Liver (tissue), 9 donors: ENCODE results near the gene DFFB. TPM values are rescaled to one million over a fixed set of nuclear protein-coding genes. Genes with fewer than 3 reads are reported as not detected.

Source experiments
- DNase-seq: peaks from one replicate; pipeline ENCODE4 v3.0.0-alpha.2; 2017; ENCODE audit warnings: low spot score
- H3K27ac ChIP-seq, 2 donors: one replicate each; pipeline ENCODE4 v1.7.0; 2013; ENCODE audit warnings: inconsistent platforms in 2 of 2, low read length in 2 of 2, control low read depth in 1 of 2, low read depth in 1 of 2, mild to moderate bottlenecking in 1 of 2
- H3K27me3 ChIP-seq, 4 donors: one replicate each; pipeline versions ENCODE4 v1.6.1 to v1.7.0; 2013; ENCODE audit warnings: low read length in 3 of 4, inconsistent platforms in 1 of 4, mild to moderate bottlenecking in 1 of 4, moderate library complexity in 1 of 4; ENCODE audit not compliant: control insufficient read depth in 4 of 4, insufficient read depth in 4 of 4
- H3K36me3 ChIP-seq, 4 donors: one replicate each; pipeline versions ENCODE4 v1.6.1 to v1.7.0; 2013; ENCODE audit warnings: low read length in 3 of 4, mild to moderate bottlenecking in 3 of 4, low read depth in 1 of 4, moderate library complexity in 1 of 4; ENCODE audit not compliant: control insufficient read depth in 4 of 4, insufficient read depth in 3 of 4
- H3K4me1 ChIP-seq, 4 donors: one replicate each; pipeline versions ENCODE4 v1.6.1 to v1.7.0; 2013; ENCODE audit warnings: low read length in 3 of 4, mild to moderate bottlenecking in 3 of 4, moderate library complexity in 1 of 4; ENCODE audit not compliant: control insufficient read depth in 4 of 4, insufficient read depth in 4 of 4
- H3K4me3 ChIP-seq, 3 donors: one replicate each; pipeline versions ENCODE4 v1.6.1 to v1.7.0; 2013; ENCODE audit warnings: low read length in 3 of 3, control low read depth in 1 of 3, low read depth in 1 of 3, mild to moderate bottlenecking in 1 of 3
- H3K9ac ChIP-seq, 2 donors: one replicate each; pipeline ENCODE4 v1.7.0; 2013; ENCODE audit warnings: low read length in 2 of 2, mild to moderate bottlenecking in 2 of 2, moderate library complexity in 2 of 2, control low read depth in 1 of 2, low read depth in 1 of 2
- H3K9me3 ChIP-seq, 4 donors: one replicate each; pipeline versions ENCODE4 v1.6.1 to v1.7.0; 2013; ENCODE audit warnings: low read length in 3 of 4; ENCODE audit not compliant: control insufficient read depth in 4 of 4
- ATF3 ChIP-seq: IDR thresholded peaks from 2 replicates; pipeline ENCODE4 v1.6.1; 2016; ENCODE audit warnings: antibody characterized with exemption
- CTCF ChIP-seq: fragments of 150-350 bp; IDR thresholded peaks from 2 replicates; pipeline ENCODE4 v1.5.1; 2017; ENCODE audit warnings: improper control_type of control experiment, low read depth, low read length; ENCODE audit not compliant: missing input control
- EGR1 ChIP-seq, 2 donors: IDR thresholded peaks; 2 replicates each; pipeline ENCODE4 v1.6.1; 2016 to 2018; ENCODE audit warnings: antibody characterized with exemption in 2 of 2, low read depth in 2 of 2
- FOXA1 ChIP-seq: IDR thresholded peaks from 2 replicates; pipeline ENCODE4 v1.6.1; 2016; ENCODE audit warnings: antibody characterized with exemption
- FOXA2 ChIP-seq: IDR thresholded peaks from 2 replicates; pipeline ENCODE4 v1.6.1; 2016; ENCODE audit warnings: antibody characterized with exemption
- GABPA ChIP-seq, 2 donors: IDR thresholded peaks in 1 of 2; conservative IDR thresholded peaks in 1 of 2; 2 replicates each; pipeline ENCODE4 v1.6.1; 2016; ENCODE audit warnings: antibody characterized with exemption in 2 of 2, mild to moderate bottlenecking in 1 of 2, moderate library complexity in 1 of 2
- HNF4A ChIP-seq, 2 donors: conservative IDR thresholded peaks; 2 replicates each; pipeline ENCODE4 v1.6.1; 2016; ENCODE audit warnings: antibody characterized with exemption in 2 of 2, mild to moderate bottlenecking in 2 of 2
- HNF4G ChIP-seq: IDR thresholded peaks from 2 replicates; pipeline ENCODE4 v1.6.1; 2016; ENCODE audit warnings: antibody characterized with exemption
- JUND ChIP-seq, 2 donors: IDR thresholded peaks; 2 replicates each; pipeline ENCODE4 v1.6.1; 2016; ENCODE audit warnings: antibody characterized with exemption in 2 of 2
- MAX ChIP-seq: IDR thresholded peaks from 2 replicates; pipeline ENCODE4 v1.6.1; 2016; ENCODE audit warnings: antibody characterized with exemption
- NR2F2 ChIP-seq: IDR thresholded peaks from 2 replicates; pipeline ENCODE4 v1.6.1; 2016; ENCODE audit warnings: antibody characterized with exemption
- RAD21 ChIP-seq, 2 donors: IDR thresholded peaks; 2 replicates each; pipeline ENCODE4 v1.6.1; 2016; ENCODE audit warnings: antibody characterized with exemption in 2 of 2, mild to moderate bottlenecking in 2 of 2
- REST ChIP-seq: IDR thresholded peaks from 2 replicates; pipeline ENCODE4 v1.6.1; 2016; ENCODE audit warnings: antibody characterized with exemption, mild to moderate bottlenecking
- RXRA ChIP-seq, 2 donors: IDR thresholded peaks; 2 replicates each; pipeline ENCODE4 v1.6.1; 2017 to 2018; ENCODE audit warnings: antibody characterized with exemption in 2 of 2, mild to moderate bottlenecking in 1 of 2
- SP1 ChIP-seq: IDR thresholded peaks from 2 replicates; pipeline ENCODE4 v1.6.1; 2018; ENCODE audit warnings: antibody characterized with exemption, mild to moderate bottlenecking
- TAF1 ChIP-seq: conservative IDR thresholded peaks from 2 replicates; pipeline ENCODE4 v1.6.1; 2016; ENCODE audit warnings: antibody characterized with exemption, mild to moderate bottlenecking
- YY1 ChIP-seq: IDR thresholded peaks from 2 replicates; pipeline ENCODE4 v1.6.1; 2016; ENCODE audit warnings: antibody characterized with exemption, mild to moderate bottlenecking
- ZBTB33 ChIP-seq: IDR thresholded peaks from 2 replicates; pipeline ENCODE4 v1.6.1; 2016; ENCODE audit warnings: antibody characterized with exemption
- WGBS: extraction: QIAGEN DNeasy Blood & Tissue Kit; methylation state at CpG from one replicate; pipeline ENCODE4 v1.1.7; 2013; 5-methylcytosine and 5-hydroxymethylcytosine counted together
- polyA plus RNA-seq, 2 donors: library from polyadenylated mRNA; stranded (reverse) in 1 of 2; unstranded in 1 of 2; fragments of 200-250 nt in 1 of 2; fragments of >200 nt in 1 of 2; fragmentation: Nextera tagmentation in 1 of 2; extraction: Ambion mirVana in 1 of 2; gene quantifications; one replicate each; pipeline versions ENCODE4 v1.2.1 to v1.2.3, GENCODE V29; 2013 to 2015
- total RNA-seq, 2 donors: library from RNA; depleted of rRNA; stranded (reverse); fragments of >200 nt; gene quantifications; one replicate each; pipeline ENCODE4 v1.2.3, GENCODE V29; 2014
- donor health status: healthy.
- donor health status: healthy.
- donor health status: healthy.
- donor health status: healthy.
- donor health status: healthy.

The DFFB gene
- total and polyA plus RNA-seq, 4 donors: 0.92 to 6.1 (median 2.9) TPM

GRCh38 chr1:3893190-3893589 is 35.9 kb downstream of the DFFB start:
- DNase-seq: no peak
- Histone ChIP-seq H3K9ac (no peak overlapping the region), H3K27ac (no peak overlapping the region), H3K27me3 (no peaks in the 10 kb centered on the region), H3K36me3 (peaks cover 3 to 22% (median 15%) of the 10 kb centered on the region in 4 donors), H3K4me3 (no peak overlapping the region), H3K4me1 (no peaks in the 10 kb centered on the region), H3K9me3 (no peaks in the 10 kb centered on the region)
- TF ChIP-seq YY1: no peak
- no peak for TF ChIP-seq GABPA (IDR thresholded peaks at IDR 0.05 in 1 of 2, conservative IDR thresholded peaks at IDR 0.05 in 1 of 2)
- TF ChIP-seq FOXA2: no peak
- TF ChIP-seq SP1: no peak
- TF ChIP-seq NR2F2: no peak
- no peak for TF ChIP-seq ATF3
- TF ChIP-seq EGR1 (IDR thresholded peaks at IDR 0.05; ENCODE audit: low read depth in 2 of 2): no peak
- TF ChIP-seq FOXA1: no peak
- no peak for TF ChIP-seq JUND (IDR thresholded peaks at IDR 0.05)
- TF ChIP-seq TAF1: no peak
- no peak for TF ChIP-seq HNF4A (conservative IDR thresholded peaks at IDR 0.05)
- TF ChIP-seq RAD21 (IDR thresholded peaks at IDR 0.05): no peak
- no peak for TF ChIP-seq RXRA (IDR thresholded peaks at IDR 0.05)
- TF ChIP-seq MAX: no peak
- TF ChIP-seq REST: no peak
- TF ChIP-seq HNF4G: no peak
- 89% methylated on average over 5 of the region's 5 CpGs for WGBS

- H3K36me3 ChIP-seq: peaks cover 0 to 15% (median 10%) of the 10 kb centered on the region in 4 donors
- 96% methylated on average over 17 of the region's 17 CpGs for WGBS
- no peak for TF ChIP-seq CTCF
- TF ChIP-seq FOXA1: no peak
- TF ChIP-seq EGR1 (IDR thresholded peaks at IDR 0.05; ENCODE audit: low read depth in 2 of 2): no peak
- TF ChIP-seq ZBTB33: no peak
- no peak for TF ChIP-seq RAD21 (IDR thresholded peaks at IDR 0.05)
- TF ChIP-seq YY1: no peak
- no peak for TF ChIP-seq HNF4G
- no peak for TF ChIP-seq ATF3
- TF ChIP-seq JUND (IDR thresholded peaks at IDR 0.05): no peak
- no peak for TF ChIP-seq TAF1
- TF ChIP-seq NR2F2: no peak
- no peak for TF ChIP-seq GABPA (IDR thresholded peaks at IDR 0.05 in 1 of 2, conservative IDR thresholded peaks at IDR 0.05 in 1 of 2)
- TF ChIP-seq RXRA (IDR thresholded peaks at IDR 0.05): no peak
- TF ChIP-seq REST: no peak
- no peak for TF ChIP-seq HNF4A (conservative IDR thresholded peaks at IDR 0.05)
- TF ChIP-seq MAX: no peak
- TF ChIP-seq FOXA2: no peak
- TF ChIP-seq SP1: no peak
These were observed 37.5 kb downstream of the DFFB start for GRCh38 chr1:3894626-3895278.

More at GRCh38 chr1:3894626-3895278, 37.5 kb downstream of the DFFB start:
- no peak overlapping the region for H3K27ac ChIP-seq
- no peak overlapping the region for H3K9ac ChIP-seq
- no peak overlapping the region for H3K4me3 ChIP-seq
- no peak for DNase-seq
- H3K27me3 ChIP-seq: no peaks in the 10 kb centered on the region
- no peaks in the 10 kb centered on the region for H3K9me3 ChIP-seq
- peaks cover 2 to 6% (median 6%) of the 10 kb centered on the region in 4 donors for H3K4me1 ChIP-seq
